Aorta (tissue), 5 donors: ENCODE measurements around the gene MAML2. TPM values are rescaled to one million over a fixed set of nuclear protein-coding genes. Genes with fewer than 3 reads are reported as not detected.

ENCODE experiments used
- ATAC-seq: fragments of 200-7000 bp; cut with Tn5 transposase; one replicate; pipeline ENCODE4 v1.9.1; 2022; ENCODE audit warnings: moderate library complexity; ENCODE audit not compliant: low FRiP score
- DNase-seq, 2 donors: peaks; one replicate each; pipeline ENCODE4 v3.0.0-alpha.2; 2020
- H3K27ac ChIP-seq, 2 donors: one replicate each; pipeline ENCODE4 v1.5.1; 2013; ENCODE audit warnings: low read length in 2 of 2, mild to moderate bottlenecking in 2 of 2, moderate library complexity in 2 of 2, control low read depth in 1 of 2, inconsistent platforms in 1 of 2, low read depth in 1 of 2
- H3K27me3 ChIP-seq, 2 donors: one replicate each; pipeline ENCODE4 v1.6.1; 2013; ENCODE audit warnings: control low read depth in 1 of 2, low read length in 1 of 2, mild to moderate bottlenecking in 1 of 2, moderate library complexity in 1 of 2; ENCODE audit not compliant: insufficient read depth in 2 of 2, control insufficient read depth in 1 of 2
- H3K36me3 ChIP-seq, 2 donors: one replicate each; pipeline ENCODE4 v1.6.1; 2013; ENCODE audit warnings: control low read depth in 1 of 2, low read length in 1 of 2, mild to moderate bottlenecking in 1 of 2; ENCODE audit not compliant: insufficient read depth in 2 of 2, control insufficient read depth in 1 of 2
- H3K4me1 ChIP-seq, 2 donors: one replicate each; pipeline ENCODE4 v1.6.1; 2013; ENCODE audit warnings: low read length in 2 of 2, control low read depth in 1 of 2, mild to moderate bottlenecking in 1 of 2, moderate library complexity in 1 of 2; ENCODE audit not compliant: insufficient read depth in 2 of 2, control insufficient read depth in 1 of 2
- H3K4me3 ChIP-seq, 2 donors: one replicate each; pipeline ENCODE4 v1.5.1; 2013; ENCODE audit warnings: low read length in 2 of 2, control low read depth in 1 of 2, mild to moderate bottlenecking in 1 of 2
- H3K9me3 ChIP-seq: one replicate; pipeline ENCODE4 v1.6.1; 2013; ENCODE audit warnings: mild to moderate bottlenecking, low read length; ENCODE audit not compliant: control insufficient read depth
- WGBS, 2 donors: extraction: QIAGEN DNeasy Blood & Tissue Kit; methylation state at CpG; one replicate each; pipeline ENCODE4 v1.1.7; 2013; 5-methylcytosine and 5-hydroxymethylcytosine counted together
- intact Hi-C, 2 donors: fragments of 100-400 bp; cut with DNase I; formaldehyde crosslinking; loops; one replicate each; pipeline versions ENCODE4 v1.14.2 to v1.15.0; 2022
- polyA plus RNA-seq, 2 donors: library from polyadenylated mRNA; stranded (reverse); fragments of 200-250 nt; gene quantifications; one replicate each; pipeline ENCODE4 v1.2.3, GENCODE V29; 2013
- total RNA-seq, 2 donors: library from RNA; stranded (reverse); fragmentation: NEBNext Ultra II Directional; extraction: Animal tissue kit (Norgen Biotek cat#: 25700); gene quantifications; one replicate each; pipeline ENCODE4 v1.2.1, GENCODE V29; 2021
- donor health status: healthy with polysubstance abuse.
- donor health status: Bipolar disorder and iron deficiency.
- donor health status: DM: no; HTN: no; CAD: no.
- donor health status: DM: no; HTN: no; CAD: no.
- donor health status: DM: yes; HTN: yes; CAD: no.

MAML2 gene
- total and polyA plus RNA-seq, 4 donors = 6.0 to 27.5 (median 14.0) TPM

DNA sequence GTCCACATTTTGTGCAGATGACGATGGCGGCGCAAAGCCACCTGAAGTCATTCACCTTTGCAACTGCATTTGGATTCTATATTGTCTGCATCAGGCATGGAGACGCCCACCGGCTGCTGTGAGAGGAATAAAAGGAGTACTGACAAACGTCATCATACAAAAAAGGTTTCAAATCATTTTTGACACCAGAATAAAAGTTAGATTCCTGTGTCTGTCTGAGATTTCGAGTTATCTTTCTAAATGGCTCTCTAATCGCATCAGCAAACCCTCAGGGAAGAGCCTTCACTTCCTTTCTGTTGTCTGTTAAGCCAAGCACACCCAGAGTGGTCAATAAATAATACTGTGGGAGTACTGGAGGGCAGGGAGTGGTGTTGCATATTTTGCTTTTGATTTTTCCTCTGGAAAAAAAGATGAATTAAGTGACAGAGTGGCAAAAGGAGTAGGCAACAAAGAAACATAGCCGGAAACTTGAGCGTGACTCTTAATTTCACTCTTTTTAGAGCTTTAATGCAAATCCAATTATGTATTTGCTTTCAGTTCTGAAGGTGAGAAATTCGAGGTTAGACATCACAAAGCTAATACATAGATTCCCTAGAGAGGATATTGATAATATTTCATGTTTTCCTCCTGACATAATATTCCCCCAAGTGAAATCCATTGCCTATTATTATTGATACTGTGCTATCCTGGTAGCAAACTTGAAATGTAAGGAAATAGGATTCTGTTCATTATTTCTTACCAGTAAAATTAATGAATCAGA, 268.3 kb downstream of the MAML2 start:
- 84 to 87% methylated on average over 11 of the region's 11 CpGs for WGBS, 2 donors
- Histone ChIP-seq H3K4me1 (peaks cover 3 to 8% of the 10 kb centered on the region in 2 donors), H3K36me3 (no peaks in the 10 kb centered on the region), H3K27me3 (no peaks in the 10 kb centered on the region), H3K27ac (no peak overlapping the region), H3K4me3 (no peak overlapping the region), H3K9me3 (no peaks in the 10 kb centered on the region)
- DNase-seq = no peak
- intact Hi-C loops = no loop called here
- ATAC-seq = no peak

DNA sequence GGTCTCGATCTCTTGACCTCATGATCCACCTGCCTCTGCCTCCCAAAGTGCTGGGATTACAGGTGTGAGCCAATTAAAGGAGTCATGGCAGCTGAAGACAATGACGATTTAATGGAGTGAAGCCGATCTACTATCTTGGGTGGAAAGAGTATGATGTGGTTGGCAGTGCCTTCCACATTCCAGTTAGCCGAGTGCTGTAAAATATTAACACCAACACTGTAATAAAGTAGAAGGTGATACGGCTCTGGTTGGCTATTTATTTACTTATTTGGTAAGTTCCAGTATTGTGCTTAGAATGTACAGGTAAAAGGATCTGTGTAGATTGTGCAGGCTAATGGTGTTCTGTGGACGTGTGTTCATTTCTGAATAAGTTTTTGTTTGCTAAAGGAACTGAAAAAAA, 269.5 kb downstream of the MAML2 start:
- Histone ChIP-seq H3K9me3 (no peaks in the 10 kb centered on the region), H3K36me3 (no peaks in the 10 kb centered on the region), H3K4me3 (no peak overlapping the region), H3K27ac (no peak overlapping the region), H3K27me3 (no peaks in the 10 kb centered on the region), H3K4me1 (peaks cover 3 to 8% of the 10 kb centered on the region in 2 donors)
- no peak for ATAC-seq
- intact Hi-C loops = no loop called here
- no peak for DNase-seq
- 64 to 68% methylated on average over 6 of the region's 6 CpGs for WGBS, 2 donors

DNA sequence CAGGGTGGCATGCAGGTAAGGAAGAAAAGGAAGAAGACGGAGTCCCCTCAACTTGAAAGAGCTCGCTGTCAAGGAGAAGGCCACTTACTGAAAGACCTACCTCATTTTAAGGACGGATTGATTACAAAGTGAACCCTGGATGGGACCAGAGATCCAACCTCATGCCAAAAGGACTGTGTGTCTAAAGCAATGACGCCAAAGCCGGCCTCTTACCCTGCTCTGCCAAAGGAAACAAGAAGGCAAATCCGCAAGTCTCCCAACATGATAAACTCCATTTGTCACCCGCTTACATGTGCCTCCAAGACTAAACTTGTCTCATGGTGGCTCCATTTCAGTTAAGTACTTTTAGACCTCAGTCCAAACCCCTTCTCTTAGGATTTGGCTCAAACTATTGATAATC, 270.4 kb downstream of the MAML2 start:
- DNase-seq (peak; percentile 59 to 75), ATAC-seq (peak; percentile 61)
- peaks cover 3 to 8% of the 10 kb centered on the region in 2 donors for H3K4me1 ChIP-seq
- no peaks in the 10 kb centered on the region for H3K36me3 ChIP-seq
- no peaks in the 10 kb centered on the region for H3K27me3 ChIP-seq
- H3K9me3 ChIP-seq = no peaks in the 10 kb centered on the region
- no peak overlapping the region for H3K27ac ChIP-seq
- no peak overlapping the region for H3K4me3 ChIP-seq
- intact Hi-C loops = no loop called here
- 27 to 29% methylated on average over 7 of the region's 7 CpGs for WGBS, 2 donors

- H3K27ac ChIP-seq = no peak overlapping the region
- 43 to 49% methylated on average over 8 of the region's 8 CpGs for WGBS, 2 donors
- H3K27me3 ChIP-seq = no peaks in the 10 kb centered on the region
- H3K9me3 ChIP-seq = no peaks in the 10 kb centered on the region
- ATAC-seq (no peak), DNase-seq (no peak)
- H3K4me3 ChIP-seq = no peak overlapping the region
- intact Hi-C loops = no loop called here
- peaks cover 0 to 6% of the 10 kb centered on the region in 2 donors for H3K4me1 ChIP-seq
- H3K36me3 ChIP-seq = no peaks in the 10 kb centered on the region
These were observed 272.5 kb downstream of the MAML2 start for GRCh38 chr11:96070453-96070852.

- Histone ChIP-seq H3K4me3 (no peak overlapping the region), H3K4me1 (no peaks in the 10 kb centered on the region), H3K9me3 (no peaks in the 10 kb centered on the region), H3K36me3 (no peaks in the 10 kb centered on the region), H3K27ac (no peak overlapping the region), H3K27me3 (no peaks in the 10 kb centered on the region)
- no peak for ATAC-seq
- no peak for DNase-seq
- WGBS, 2 donors = 72 to 77% methylated on average over 3 of the region's 3 CpGs
- intact Hi-C loops = no loop called here
These were observed 275.8 kb downstream of the MAML2 start for GRCh38 chr11:96067160-96067559.

- 53 to 65% methylated on average over 3 of the region's 3 CpGs for WGBS, 2 donors
- ATAC-seq (no peak), DNase-seq (no peak)
- H3K4me1 ChIP-seq = peaks cover 0 to 2% of the 10 kb centered on the region in 2 donors
- H3K27me3 ChIP-seq = no peaks in the 10 kb centered on the region
- H3K4me3 ChIP-seq = no peak overlapping the region
- H3K9me3 ChIP-seq = no peaks in the 10 kb centered on the region
- intact Hi-C loops = no loop called here
- no peaks in the 10 kb centered on the region for H3K36me3 ChIP-seq
- H3K27ac ChIP-seq = no peak overlapping the region
These were observed 277.6 kb downstream of the MAML2 start for GRCh38 chr11:96065379-96065778.

- no peak for ATAC-seq
- 96 to 98% methylated on average over 2 of the region's 2 CpGs for WGBS, 2 donors
These were observed 279.1 kb downstream of the MAML2 start for GRCh38 chr11:96063886-96064285.

GRCh38 chr11:96063053-96063452, 279.9 kb downstream of the MAML2 start:
- H3K36me3 ChIP-seq = no peaks in the 10 kb centered on the region
- WGBS, 2 donors = 43 to 48% methylated on average over 2 of the region's 2 CpGs
- no peak overlapping the region for H3K27ac ChIP-seq
- intact Hi-C loops = no loop called here
- H3K4me3 ChIP-seq = no peak overlapping the region
- no peak for DNase-seq
- no peaks in the 10 kb centered on the region for H3K27me3 ChIP-seq
- peaks cover 0 to 2% of the 10 kb centered on the region in 2 donors for H3K4me1 ChIP-seq
- no peaks in the 10 kb centered on the region for H3K9me3 ChIP-seq
- no peak for ATAC-seq

More at GRCh38 chr11:96063886-96064285, 279.1 kb downstream of the MAML2 start:
- H3K4me1 ChIP-seq = peaks cover 0 to 2% of the 10 kb centered on the region in 2 donors
- H3K4me3 ChIP-seq = no peak overlapping the region
- no peaks in the 10 kb centered on the region for H3K27me3 ChIP-seq
- intact Hi-C loops = no loop called here
- H3K36me3 ChIP-seq = no peaks in the 10 kb centered on the region
- no peak for DNase-seq
- no peaks in the 10 kb centered on the region for H3K9me3 ChIP-seq
- no peak overlapping the region for H3K27ac ChIP-seq

DNA sequence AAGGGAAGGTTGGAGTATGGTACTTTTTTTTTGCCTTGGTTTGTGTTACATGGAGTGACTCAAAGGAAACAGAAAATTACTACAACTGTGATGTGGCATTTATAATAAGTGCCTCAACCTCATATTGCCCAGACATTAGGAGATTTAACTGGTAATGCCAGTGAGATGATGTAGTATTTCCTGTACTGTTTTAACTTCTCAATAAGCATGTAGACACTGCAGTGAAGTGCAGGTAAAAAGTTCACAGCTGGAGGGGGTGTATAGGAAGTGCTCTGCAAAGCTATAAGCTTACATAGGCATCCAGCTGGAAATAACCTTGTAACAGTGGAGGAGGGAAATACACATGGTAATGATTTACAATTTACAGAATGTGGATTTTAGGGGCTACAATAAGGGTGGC, 280.9 kb downstream of the MAML2 start:
- intact Hi-C loops = no loop called here
- H3K4me1 ChIP-seq = peaks cover 0 to 2% of the 10 kb centered on the region in 2 donors
- no peak for ATAC-seq

More for the DNA sequence above, 280.9 kb downstream of the MAML2 start:
- no peaks in the 10 kb centered on the region for H3K9me3 ChIP-seq
- no peak overlapping the region for H3K4me3 ChIP-seq
- DNase-seq = no peak
- H3K27me3 ChIP-seq = no peaks in the 10 kb centered on the region
- H3K36me3 ChIP-seq = no peaks in the 10 kb centered on the region
- H3K27ac ChIP-seq = no peak overlapping the region
